Skeletal muscle satellite cell (primary cell): ENCODE measurements around the gene SLC48A1.
A peak's percentile ranks its signal among the peaks of the same experiment; 100 is the strongest.

Experiments
- H3K27me3 ChIP-seq: 2 replicates; pipeline ENCODE4 v1.7.0; 2013; ENCODE audit warnings: low read length; ENCODE audit not compliant: control insufficient read depth, insufficient read depth
- H3K36me3 ChIP-seq: 2 replicates; pipeline ENCODE4 v1.7.0; 2013; ENCODE audit warnings: mild to moderate bottlenecking, control low read depth, low read length; ENCODE audit not compliant: insufficient read depth
- H3K4me1 ChIP-seq: 2 replicates; pipeline ENCODE4 v1.7.0; 2013; ENCODE audit warnings: low read length; ENCODE audit not compliant: control insufficient read depth, insufficient read depth
- H3K4me2 ChIP-seq: 2 replicates; pipeline ENCODE4 v1.7.0; 2013; ENCODE audit warnings: mild to moderate bottlenecking, low read length
- H3K4me3 ChIP-seq: 2 replicates; pipeline ENCODE4 v1.7.0; 2013; ENCODE audit warnings: low read length
- H3K9ac ChIP-seq: 2 replicates; pipeline ENCODE4 v1.7.0; 2013; ENCODE audit warnings: mild to moderate bottlenecking, low read depth, low read length, moderate library complexity
- H3K9me3 ChIP-seq: replicated peaks from 2 replicates; pipeline ENCODE4 v1.7.0; 2013; ENCODE audit warnings: mild to moderate bottlenecking, control low read depth, low read length

The SLC48A1 gene

DNA sequence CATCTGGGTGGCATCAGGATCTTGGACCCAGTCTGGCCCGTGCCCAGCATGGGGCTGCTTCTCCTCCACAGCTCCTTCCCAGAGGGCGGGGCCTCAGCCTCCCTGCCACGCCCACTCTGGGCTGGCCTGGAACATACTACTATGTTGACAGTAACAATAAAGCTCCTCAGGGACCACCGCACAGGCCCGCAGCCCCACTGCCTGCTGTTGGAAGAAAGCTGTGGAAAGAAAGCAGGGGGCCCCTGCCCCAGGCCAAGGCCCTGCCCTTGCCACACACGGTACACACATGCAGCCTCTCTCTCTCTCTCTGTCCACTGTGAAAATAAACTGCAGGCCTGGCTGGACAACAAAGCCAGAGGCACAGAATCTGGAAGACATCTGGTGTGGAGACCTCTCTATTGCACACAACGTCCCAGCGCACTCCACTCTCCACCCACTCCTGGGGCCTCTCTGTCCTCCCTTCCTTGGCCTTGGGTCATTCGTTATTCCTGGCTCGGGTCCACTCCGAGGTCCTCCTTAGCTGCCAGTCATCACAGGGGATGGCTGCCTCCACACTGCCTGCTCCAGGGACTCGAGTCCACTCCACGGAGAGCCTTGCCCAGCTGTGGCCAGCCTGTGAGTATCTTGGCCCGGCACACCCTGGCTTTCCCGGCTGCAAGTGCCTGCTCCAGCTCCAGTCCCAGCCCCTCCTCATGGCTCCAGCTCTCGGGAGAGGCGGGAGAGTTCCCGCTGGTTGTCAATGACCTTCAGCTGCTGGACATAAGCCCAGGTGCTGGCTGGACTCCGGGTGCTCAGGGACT lies 36.0 kb upstream of the SLC48A1 start:
- no peaks in the 10 kb centered on the region for H3K9me3 ChIP-seq
- peaks cover 41% of the 10 kb centered on the region for H3K4me1 ChIP-seq
- H3K27me3 ChIP-seq = no peaks in the 10 kb centered on the region
- H3K4me3 ChIP-seq = peak overlapping the region; percentile 49
- peak overlapping the region; percentile 25 for H3K9ac ChIP-seq
- no peaks in the 10 kb centered on the region for H3K36me3 ChIP-seq
- H3K4me2 ChIP-seq = peak overlapping the region; percentile 72

DNA sequence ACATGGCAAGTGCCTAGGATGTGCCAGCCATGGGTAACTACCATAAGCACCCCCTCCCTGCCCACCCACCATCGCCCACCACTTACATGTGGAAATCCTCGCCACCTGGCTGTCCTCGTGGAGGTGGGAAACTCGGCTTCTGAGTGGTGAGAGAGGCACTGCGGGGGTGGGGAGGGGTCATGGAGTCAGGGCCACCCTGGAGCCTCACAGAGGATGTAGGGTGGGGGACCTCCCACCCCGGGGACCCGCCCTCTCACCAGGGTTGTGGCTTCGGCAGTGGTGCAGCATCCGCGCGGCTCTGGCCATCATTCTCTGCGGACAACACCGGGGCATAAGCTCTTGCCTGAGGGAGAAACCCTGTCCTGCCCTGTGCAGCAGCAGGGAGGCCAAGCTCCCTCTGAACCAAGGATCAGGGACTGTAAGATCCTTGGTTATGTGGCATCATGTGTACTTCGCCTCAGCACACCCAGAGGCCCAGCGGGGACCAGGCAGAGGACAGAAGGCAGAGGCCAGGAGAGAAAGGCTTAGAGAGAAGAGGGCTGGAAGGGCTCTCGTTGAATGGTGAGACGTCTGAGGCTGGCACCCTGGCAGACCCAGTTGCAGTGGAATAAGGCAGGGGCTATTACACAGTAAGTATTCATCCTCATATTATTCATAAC lies 35.0 kb upstream of the SLC48A1 start:
- Histone ChIP-seq H3K9ac (no peak overlapping the region), H3K27me3 (no peaks in the 10 kb centered on the region), H3K4me2 (no peak overlapping the region), H3K4me1 (peaks cover 41% of the 10 kb centered on the region), H3K4me3 (no peak overlapping the region), H3K36me3 (no peaks in the 10 kb centered on the region), H3K9me3 (no peaks in the 10 kb centered on the region)

DNA sequence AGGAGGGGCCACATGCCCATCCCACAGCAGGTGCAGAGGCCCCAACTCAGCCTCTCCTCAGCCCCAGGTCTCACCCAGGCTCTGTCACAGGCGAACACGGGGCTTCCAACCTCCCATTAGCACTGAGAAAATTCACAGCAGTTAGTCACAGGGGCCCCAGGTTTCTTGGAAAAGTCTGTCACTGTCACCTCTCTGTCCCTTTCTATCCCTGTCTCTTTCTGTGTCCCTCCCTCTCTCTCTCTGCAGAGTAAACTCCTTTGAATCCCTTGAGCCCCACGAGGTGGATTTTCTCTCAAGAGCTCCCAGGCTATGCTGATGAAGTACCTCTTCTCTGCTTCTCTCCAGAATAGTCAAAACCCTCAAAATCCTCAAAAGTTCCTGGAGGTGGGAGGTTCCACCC lies 33.7 kb upstream of the SLC48A1 start:
- Histone ChIP-seq H3K4me3 (no peak overlapping the region), H3K9me3 (no peaks in the 10 kb centered on the region), H3K36me3 (no peaks in the 10 kb centered on the region), H3K4me1 (peaks cover 41% of the 10 kb centered on the region), H3K9ac (no peak overlapping the region), H3K27me3 (no peaks in the 10 kb centered on the region), H3K4me2 (no peak overlapping the region)

DNA sequence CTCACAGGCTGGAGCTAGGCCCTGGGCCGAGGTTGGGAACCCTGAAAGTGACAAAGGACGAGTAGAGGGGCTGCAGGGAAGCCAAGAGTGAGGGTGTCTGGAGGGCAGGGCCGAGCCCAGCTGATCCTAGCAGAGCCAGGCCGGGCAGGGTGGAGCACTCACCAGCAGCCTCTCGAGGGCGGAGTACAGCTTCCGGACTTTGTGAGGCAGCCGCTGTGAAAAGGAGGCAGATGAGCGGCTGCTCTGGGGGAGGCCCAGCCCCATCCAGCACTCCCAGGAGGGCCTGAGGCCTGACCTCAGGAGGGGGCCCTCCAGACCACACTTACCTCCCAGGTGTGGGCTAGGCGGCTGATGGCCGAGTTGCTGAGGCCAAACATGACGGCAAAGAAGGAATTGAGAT lies 33.1 kb upstream of the SLC48A1 start:
- H3K4me2 ChIP-seq = no peak overlapping the region
- H3K9ac ChIP-seq = no peak overlapping the region
- no peaks in the 10 kb centered on the region for H3K9me3 ChIP-seq
- H3K36me3 ChIP-seq = no peaks in the 10 kb centered on the region
- H3K27me3 ChIP-seq = peaks cover 6% of the 10 kb centered on the region
- H3K4me1 ChIP-seq = peaks cover 38% of the 10 kb centered on the region
- H3K4me3 ChIP-seq = no peak overlapping the region

DNA sequence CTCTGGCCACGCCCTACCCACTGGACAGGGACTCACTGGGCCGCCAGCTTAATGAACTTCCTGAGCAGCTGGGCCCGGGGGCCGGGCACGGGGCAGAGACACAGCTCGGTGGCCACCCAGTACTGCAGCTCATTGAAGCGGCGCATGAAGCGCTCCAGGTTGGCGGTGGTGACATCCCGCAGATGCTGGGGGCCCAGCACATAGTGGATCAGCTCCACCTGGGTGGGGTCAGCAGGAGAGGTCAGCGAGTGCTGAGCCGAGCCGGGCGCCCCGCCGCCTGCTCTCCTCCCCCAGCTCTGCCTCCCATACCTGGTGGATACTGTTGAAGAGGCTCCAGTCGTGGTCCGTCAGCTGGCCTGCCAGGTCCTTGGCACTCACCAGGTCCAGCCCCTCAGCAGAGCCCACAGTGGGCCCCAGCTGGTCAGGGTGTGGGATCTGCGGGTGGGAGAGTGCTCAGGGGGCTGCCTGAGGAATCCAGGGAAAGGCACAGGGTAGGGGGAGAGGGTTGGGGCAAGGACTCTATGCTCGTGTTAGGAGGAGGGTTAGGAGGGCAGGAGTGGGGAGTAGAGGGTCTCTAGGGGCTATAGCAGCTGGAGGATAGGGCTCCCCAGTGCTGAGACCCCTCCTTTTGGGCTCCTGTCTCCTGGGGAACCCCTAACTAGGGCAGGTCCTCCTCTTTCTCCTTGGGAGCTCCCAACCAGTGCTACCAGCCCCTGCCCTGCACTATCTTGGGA lies 32.3 kb upstream of the SLC48A1 start:
- Histone ChIP-seq H3K4me1 (peaks cover 30% of the 10 kb centered on the region), H3K27me3 (peaks cover 10% of the 10 kb centered on the region), H3K9me3 (no peaks in the 10 kb centered on the region), H3K9ac (no peak overlapping the region), H3K36me3 (no peaks in the 10 kb centered on the region), H3K4me2 (no peak overlapping the region), H3K4me3 (no peak overlapping the region)

DNA sequence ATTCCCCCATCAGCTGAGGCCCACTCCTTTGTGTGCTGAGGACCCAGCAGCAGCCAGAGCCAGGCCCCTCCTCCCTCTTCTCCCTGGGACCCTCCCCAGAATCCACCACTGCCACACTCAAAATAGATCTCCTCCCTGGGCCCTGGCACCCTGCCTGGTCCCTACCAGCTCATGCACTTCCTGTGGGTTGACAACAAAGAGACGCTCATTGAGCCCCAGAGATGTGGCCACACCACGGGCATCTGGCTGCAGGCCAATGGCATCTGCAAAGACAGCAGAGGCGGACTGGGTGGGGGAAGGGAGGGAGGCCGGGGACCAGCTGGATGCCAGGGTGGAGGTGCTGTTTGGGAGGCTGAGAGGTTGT lies 31.7 kb upstream of the SLC48A1 start:
- peaks cover 25% of the 10 kb centered on the region for H3K4me1 ChIP-seq
- no peak overlapping the region for H3K4me3 ChIP-seq
- H3K9me3 ChIP-seq = no peaks in the 10 kb centered on the region
- no peaks in the 10 kb centered on the region for H3K36me3 ChIP-seq
- no peak overlapping the region for H3K9ac ChIP-seq
- H3K4me2 ChIP-seq = no peak overlapping the region
- peaks cover 10% of the 10 kb centered on the region for H3K27me3 ChIP-seq

- Histone ChIP-seq H3K27me3 (peaks cover 10% of the 10 kb centered on the region), H3K4me2 (no peak overlapping the region), H3K4me1 (peaks cover 15% of the 10 kb centered on the region), H3K36me3 (no peaks in the 10 kb centered on the region), H3K9me3 (no peaks in the 10 kb centered on the region), H3K4me3 (no peak overlapping the region), H3K9ac (no peak overlapping the region)
These were observed 30.7 kb upstream of the SLC48A1 start for GRCh38 chr12:47742253-47742825.

GRCh38 chr12:47743311-47743860 lies 29.7 kb upstream of the SLC48A1 start:
- no peaks in the 10 kb centered on the region for H3K9me3 ChIP-seq
- no peak overlapping the region for H3K4me3 ChIP-seq
- no peaks in the 10 kb centered on the region for H3K36me3 ChIP-seq
- no peak overlapping the region for H3K4me2 ChIP-seq
- H3K27me3 ChIP-seq = peaks cover 10% of the 10 kb centered on the region
- no peak overlapping the region for H3K9ac ChIP-seq
- H3K4me1 ChIP-seq = peaks cover 11% of the 10 kb centered on the region

DNA sequence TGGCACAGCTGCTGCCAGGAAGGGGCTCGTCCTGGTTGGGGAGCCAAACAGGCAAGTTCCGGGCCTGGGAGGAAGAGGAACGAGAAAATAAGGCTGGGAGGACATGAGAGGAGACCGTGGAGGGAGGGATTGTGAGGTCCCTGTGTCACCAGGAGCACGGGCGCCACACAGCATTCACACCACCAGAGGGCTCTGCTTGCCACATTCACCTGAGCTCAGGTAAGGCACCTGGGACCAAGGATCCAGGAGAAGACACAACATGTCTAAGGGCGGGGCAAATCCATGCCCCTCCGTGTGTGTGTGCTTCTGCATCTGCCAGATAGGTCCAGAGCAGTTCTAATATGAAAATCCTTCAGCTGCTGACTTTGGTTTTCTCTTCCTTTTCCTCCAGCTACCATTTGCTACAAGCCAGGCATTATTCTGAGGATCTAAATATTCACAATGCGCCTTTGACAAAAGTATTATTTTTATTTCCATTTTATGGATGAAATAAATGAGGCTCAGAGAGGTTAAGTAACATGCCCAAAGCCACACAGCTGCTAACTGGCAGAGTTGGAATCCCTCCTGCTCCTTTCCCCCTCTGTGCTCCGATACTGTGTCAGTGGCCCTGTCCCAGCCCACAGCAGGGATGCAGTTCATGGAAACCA lies 28.9 kb upstream of the SLC48A1 start:
- no peak overlapping the region for H3K4me2 ChIP-seq
- H3K4me3 ChIP-seq = no peak overlapping the region
- H3K4me1 ChIP-seq = peaks cover 11% of the 10 kb centered on the region
- H3K36me3 ChIP-seq = no peaks in the 10 kb centered on the region
- no peak overlapping the region for H3K9ac ChIP-seq
- peaks cover 10% of the 10 kb centered on the region for H3K27me3 ChIP-seq
- H3K9me3 ChIP-seq = no peaks in the 10 kb centered on the region

- H3K9ac ChIP-seq = no peak overlapping the region
These were observed 28.1 kb upstream of the SLC48A1 start for GRCh38 chr12:47744778-47745436.

More at GRCh38 chr12:47744778-47745436, 28.1 kb upstream of the SLC48A1 start:
- Histone ChIP-seq H3K4me2 (no peak overlapping the region), H3K27me3 (peaks cover 10% of the 10 kb centered on the region), H3K9me3 (no peaks in the 10 kb centered on the region), H3K4me1 (peaks cover 11% of the 10 kb centered on the region), H3K4me3 (no peak overlapping the region), H3K36me3 (no peaks in the 10 kb centered on the region)
